HepG2 (cell line): ENCODE results near the gene ZBTB7B. TPM values are rescaled to one million over a fixed set of nuclear protein-coding genes. Genes with fewer than 3 reads are reported as not detected.

Source experiments
- GPN1 ChIP-seq: sonication (generic); formaldehyde crosslinking; IDR thresholded peaks from 2 replicates; pipeline ENCODE4 v1.5.1; 2020; ENCODE audit warnings: missing genetic modification reagents, borderline replicate concordance
- HOMEZ ChIP-seq: IDR thresholded peaks from 2 replicates; pipeline ENCODE4 v1.6.1; 2016; ENCODE audit warnings: low read depth
- HOXD1 ChIP-seq: sonication (generic); formaldehyde crosslinking; IDR thresholded peaks from 2 replicates; pipeline ENCODE4 v1.5.0; 2020; ENCODE audit warnings: missing genetic modification reagents
- MAZ ChIP-seq, 2 experiments: sonication (generic) in 1 of 2; formaldehyde crosslinking in 1 of 2; IDR thresholded peaks; 2 replicates each; pipeline versions ENCODE4 v1.5.0 to v1.6.1; 2012 to 2020; ENCODE audit warnings: low read depth in 2 of 2, mild to moderate bottlenecking in 2 of 2, borderline replicate concordance in 1 of 2, improper control_type of control experiment in 1 of 2, low read length in 1 of 2, missing genetic modification reagents in 1 of 2, moderate library complexity in 1 of 2
- MXD4 ChIP-seq: IDR thresholded peaks from 2 replicates; pipeline ENCODE4 v1.6.1; 2016; ENCODE audit warnings: mild to moderate bottlenecking, missing biosample characterization, missing genetic modification reagents
- PATZ1 ChIP-seq: sonication (generic); formaldehyde crosslinking; IDR thresholded peaks from 2 replicates; pipeline ENCODE4 v1.4.0; 2020; ENCODE audit warnings: missing genetic modification reagents
- PAXIP1 ChIP-seq: sonication (generic); formaldehyde crosslinking; conservative IDR thresholded peaks from 2 replicates; pipeline ENCODE4 v1.4.0; 2020; ENCODE audit warnings: mild to moderate bottlenecking, missing genetic modification reagents, moderate library complexity
- TBP ChIP-seq: sonication (generic); formaldehyde crosslinking; IDR thresholded peaks from 2 replicates; pipeline ENCODE4 v1.5.0; 2020; ENCODE audit warnings: missing genetic modification reagents
- TRAFD1 ChIP-seq: sonication (generic); formaldehyde crosslinking; IDR thresholded peaks from 2 replicates; pipeline ENCODE4 v1.5.1; 2020; ENCODE audit warnings: missing genetic modification reagents, mild to moderate bottlenecking, borderline replicate concordance
- ZNF142 ChIP-seq: sonication (generic); formaldehyde crosslinking; IDR thresholded peaks from 2 replicates; pipeline ENCODE4 v1.4.0; 2020; ENCODE audit warnings: missing genetic modification reagents
- ZNF570 ChIP-seq: sonication (generic); formaldehyde crosslinking; IDR thresholded peaks from 2 replicates; pipeline ENCODE4 v1.4.0; 2020; ENCODE audit warnings: mild to moderate bottlenecking, missing genetic modification reagents, borderline replicate concordance
- polyA plus RNA-seq, 8 experiments: library from polyadenylated mRNA; depleted of rRNA in 3 of 8; stranded (reverse) in 7 of 8; unstranded in 1 of 8; fragments of >200 nt; fragmentation: Illumina TruSeq in 4 of 8; extraction: Trizol in 4 of 8; gene quantifications; 2 replicates each; pipeline versions ENCODE4 v1.2.1 to v1.2.3, GENCODE V29; 2011 to 2016; ENCODE audit warnings: low read depth in 4 of 8, missing spikeins in 1 of 8, mixed read lengths in 1 of 8; ENCODE audit not compliant: insufficient read depth in 1 of 8
- total RNA-seq, 5 experiments: library from RNA; depleted of rRNA; stranded (reverse); fragments of >200 nt; fragmentation: Illumina TruSeq; extraction: Trizol; gene quantifications; 2 replicates each; pipeline ENCODE4 v1.2.3, GENCODE V29; 2016; ENCODE audit warnings: low read depth in 1 of 5

The ZBTB7B gene
- total and polyA plus RNA-seq, 2 of the 13 experiments (the other 11 are each of a cell fraction or from before 2014, with no cell fraction given), result 15.5 to 17.5 TPM

- TF ChIP-seq TRAFD1 (CRISPR knock-in tag), result no peak
- peak; percentile 82 for TF ChIP-seq PAXIP1 (CRISPR knock-in tag)
- no peak for TF ChIP-seq GPN1 (CRISPR knock-in tag)
- TF ChIP-seq ZNF570 (CRISPR knock-in tag), result no peak
- peak; percentile 59; the same call in 1 of the 2 replicates for TF ChIP-seq ZNF142
- 0 out of 2 replicates have a peak, but pooled peaks have one; percentile 60 for TF ChIP-seq HOXD1
- TF ChIP-seq MXD4 (CRISPR knock-in tag), result 0 out of 2 replicates have a peak, but pooled peaks have one; percentile 21
- no peak for TF ChIP-seq HOMEZ (CRISPR knock-in tag)
- no peak for TF ChIP-seq TBP
- 0 out of 2 replicates have a peak, but pooled peaks have one; percentile 16 for TF ChIP-seq MAZ (IDR thresholded peaks at IDR 0.05; ENCODE audit: borderline replicate concordance, low read depth, low read length)
- TF ChIP-seq MAZ (CRISPR knock-in tag; IDR thresholded peaks at IDR 0.05; ENCODE audit: low read depth), result peak; percentile 59; the same call in 1 of the 2 replicates
- peak; percentile 87 for TF ChIP-seq PATZ1
These were observed 29.9 kb upstream of the ZBTB7B start (continued) for GRCh38 chr1:154972517-154973343.
